ENCODE data around the gene CHRNA5.

CHRNA5 gene

GRCh38 chr15:78635346-78635745 lies 70.0 kb downstream of the CHRNA5 start:
- TF ChIP-seq CTCF (IDR thresholded peaks at IDR 0.05; ENCODE audit: insufficient read depth, low read length, poor library complexity, severe bottlenecking), result no peak
- no peak for DNase-seq (ENCODE audit: extremely low read depth, insufficient read length)
- Histone ChIP-seq H3K27me3 (replicated peaks; ENCODE audit: control insufficient read depth, insufficient read depth, low read length) (no peaks in the 10 kb centered on the region; the same call in 1 of the 2 replicates), H3K36me3 (ENCODE audit: control insufficient read depth, insufficient read depth, low read length) (no peaks in the 10 kb centered on the region), H3K4me3 (replicated peaks; ENCODE audit: low read depth, low read length) (no peak overlapping the region)

- Histone ChIP-seq H3K36me3 (ENCODE audit: control insufficient read depth, insufficient read depth, low read length) (no peaks in the 10 kb centered on the region), H3K4me3 (replicated peaks; ENCODE audit: low read depth, low read length) (no peak overlapping the region), H3K27me3 (replicated peaks; ENCODE audit: control insufficient read depth, insufficient read depth, low read length) (no peaks in the 10 kb centered on the region; the same call in 1 of the 2 replicates)
- no peak for TF ChIP-seq CTCF (IDR thresholded peaks at IDR 0.05; ENCODE audit: insufficient read depth, low read length, poor library complexity, severe bottlenecking)
- no peak for DNase-seq (ENCODE audit: extremely low read depth, insufficient read length)
Observed at GRCh38 chr15:78636378-78636859, 71.1 kb downstream of the CHRNA5 start.

- no peak overlapping the region for H3K4me3 ChIP-seq (replicated peaks; ENCODE audit: low read depth, low read length)
- no peak for DNase-seq (ENCODE audit: extremely low read depth, insufficient read length)
Observed at GRCh38 chr15:78637776-78638435, 72.6 kb downstream of the CHRNA5 start.

GRCh38 chr15:78638658-78639314 lies 73.5 kb downstream of the CHRNA5 start:
- Histone ChIP-seq H3K27me3 (replicated peaks; ENCODE audit: control insufficient read depth, insufficient read depth, low read length) (no peaks in the 10 kb centered on the region; the same call in 1 of the 2 replicates), H3K4me3 (replicated peaks; ENCODE audit: low read depth, low read length) (no peak overlapping the region)
- no peak for DNase-seq (ENCODE audit: extremely low read depth, insufficient read length)

More at GRCh38 chr15:78637776-78638435, 72.6 kb downstream of the CHRNA5 start:
- Histone ChIP-seq H3K36me3 (ENCODE audit: control insufficient read depth, insufficient read depth, low read length) (no peaks in the 10 kb centered on the region), H3K27me3 (replicated peaks; ENCODE audit: control insufficient read depth, insufficient read depth, low read length) (no peaks in the 10 kb centered on the region; the same call in 1 of the 2 replicates)
- no peak for TF ChIP-seq CTCF (IDR thresholded peaks at IDR 0.05; ENCODE audit: insufficient read depth, low read length, poor library complexity, severe bottlenecking)

DNA sequence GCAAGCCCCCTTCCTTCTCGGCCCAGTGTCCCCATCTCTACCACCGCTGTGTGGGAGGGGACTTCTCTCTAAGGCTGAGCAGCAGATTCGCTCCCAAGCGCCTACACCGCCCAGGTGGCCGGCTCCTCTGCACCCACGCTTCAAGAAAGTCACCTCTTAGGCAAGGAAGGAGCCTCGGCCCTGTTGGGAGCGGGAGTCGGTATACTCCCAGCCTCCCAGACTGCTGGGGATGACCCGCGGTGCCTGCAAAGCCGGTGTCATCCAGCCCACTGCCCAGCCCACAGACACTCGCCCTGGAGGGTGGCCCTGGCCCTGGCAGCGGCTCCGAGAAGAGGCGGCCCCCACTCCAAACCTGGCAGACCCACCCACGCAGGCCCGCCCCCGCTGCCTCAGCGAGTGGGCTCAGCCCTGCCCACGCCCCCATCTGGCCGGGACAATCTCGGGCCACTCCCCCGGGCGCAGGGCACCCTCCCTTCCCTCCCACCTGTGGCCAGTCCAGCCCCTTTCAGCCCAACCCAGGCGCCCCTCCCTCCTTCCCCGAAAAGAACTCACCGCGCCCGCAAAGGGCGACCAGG lies 75.3 kb downstream of the CHRNA5 start:
- DNase-seq (ENCODE audit: extremely low read depth, insufficient read length), result no peak
- no peaks in the 10 kb centered on the region; the same call in 1 of the 2 replicates for H3K27me3 ChIP-seq (replicated peaks; ENCODE audit: control insufficient read depth, insufficient read depth, low read length)
- TF ChIP-seq CTCF (IDR thresholded peaks at IDR 0.05; ENCODE audit: insufficient read depth, low read length, poor library complexity, severe bottlenecking), result no peak
- H3K36me3 ChIP-seq (ENCODE audit: control insufficient read depth, insufficient read depth, low read length), result no peaks in the 10 kb centered on the region
- H3K4me3 ChIP-seq (replicated peaks; ENCODE audit: low read depth, low read length), result peak overlapping the region; percentile 46

More at GRCh38 chr15:78638658-78639314, 73.5 kb downstream of the CHRNA5 start:
- peak; percentile 70 for TF ChIP-seq CTCF (IDR thresholded peaks at IDR 0.05; ENCODE audit: insufficient read depth, low read length, poor library complexity, severe bottlenecking)
- H3K36me3 ChIP-seq (ENCODE audit: control insufficient read depth, insufficient read depth, low read length), result no peaks in the 10 kb centered on the region
